Measurements from ENCODE around the gene CDH16. TPM values are rescaled to one million over a fixed set of nuclear protein-coding genes. Genes with fewer than 3 reads are reported as not detected.

The CDH16 gene
- total RNA-seq, 2 donors from 2014 or later, result not detected

- ATAC-seq (ENCODE audit: insufficient number of reproducible peaks, low FRiP score, low read depth) (no peak), DNase-seq (ENCODE audit: low spot score) (no peak)
- H3K36me3 ChIP-seq, result no peaks in the 10 kb centered on the region
- TF ChIP-seq CTCF (IDR thresholded peaks at IDR 0.05), result no peak
- H3K9me3 ChIP-seq, result no peaks in the 10 kb centered on the region
- no peak overlapping the region for H3K27ac ChIP-seq
- H3K4me1 ChIP-seq (ENCODE audit: control insufficient read depth in 1 of 2, low read depth in 2 of 2), result peaks cover 2 to 17% of the 10 kb centered on the region in 2 donors
- no peak overlapping the region for H3K4me3 ChIP-seq
- no peaks in the 10 kb centered on the region for H3K27me3 ChIP-seq (replicated peaks; ENCODE audit: insufficient read depth)
Observed at GRCh38 chr16:66891360-66891759, 27.3 kb downstream of the CDH16 start.

DNA sequence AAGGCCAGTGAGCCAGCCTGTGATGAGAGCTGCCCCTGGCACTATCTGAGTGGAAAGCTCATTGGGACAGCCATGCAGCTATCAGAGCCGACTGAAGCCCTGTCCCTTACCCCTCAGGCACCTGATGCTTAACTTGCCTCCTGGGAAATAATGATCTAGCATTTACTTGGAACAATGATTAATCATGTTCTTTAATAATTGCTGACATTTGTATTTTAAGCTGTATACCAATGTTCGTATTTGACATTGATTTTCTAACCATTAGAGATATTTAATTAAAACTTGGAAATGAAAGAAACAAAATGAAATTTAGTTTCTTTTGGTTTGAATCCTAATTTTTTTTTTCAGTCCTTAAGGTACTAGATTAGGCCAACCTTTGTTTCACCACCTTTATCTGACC lies 27.9 kb downstream of the CDH16 start:
- Histone ChIP-seq H3K4me3 (no peak overlapping the region), H3K27ac (no peak overlapping the region), H3K9me3 (no peaks in the 10 kb centered on the region), H3K36me3 (no peaks in the 10 kb centered on the region), H3K27me3 (replicated peaks; ENCODE audit: insufficient read depth) (no peaks in the 10 kb centered on the region), H3K4me1 (ENCODE audit: control insufficient read depth in 1 of 2, low read depth in 2 of 2) (peaks cover 0 to 12% of the 10 kb centered on the region in 2 donors)
- ATAC-seq (ENCODE audit: insufficient number of reproducible peaks, low FRiP score, low read depth), result no peak
- TF ChIP-seq CTCF (IDR thresholded peaks at IDR 0.05), result no peak
- DNase-seq (ENCODE audit: low spot score), result no peak

GRCh38 chr16:66889622-66890021 lies 29.1 kb downstream of the CDH16 start:
- no peak for TF ChIP-seq CTCF (IDR thresholded peaks at IDR 0.05)
- Histone ChIP-seq H3K4me1 (ENCODE audit: control insufficient read depth in 1 of 2, low read depth in 2 of 2) (peaks cover 0 to 5% of the 10 kb centered on the region in 2 donors), H3K9me3 (no peaks in the 10 kb centered on the region), H3K4me3 (no peak overlapping the region), H3K27ac (no peak overlapping the region), H3K27me3 (replicated peaks; ENCODE audit: insufficient read depth) (no peaks in the 10 kb centered on the region), H3K36me3 (peaks cover 5% of the 10 kb centered on the region)
- no peak for ATAC-seq (ENCODE audit: insufficient number of reproducible peaks, low FRiP score, low read depth)
- no peak for DNase-seq (ENCODE audit: low spot score)

DNA sequence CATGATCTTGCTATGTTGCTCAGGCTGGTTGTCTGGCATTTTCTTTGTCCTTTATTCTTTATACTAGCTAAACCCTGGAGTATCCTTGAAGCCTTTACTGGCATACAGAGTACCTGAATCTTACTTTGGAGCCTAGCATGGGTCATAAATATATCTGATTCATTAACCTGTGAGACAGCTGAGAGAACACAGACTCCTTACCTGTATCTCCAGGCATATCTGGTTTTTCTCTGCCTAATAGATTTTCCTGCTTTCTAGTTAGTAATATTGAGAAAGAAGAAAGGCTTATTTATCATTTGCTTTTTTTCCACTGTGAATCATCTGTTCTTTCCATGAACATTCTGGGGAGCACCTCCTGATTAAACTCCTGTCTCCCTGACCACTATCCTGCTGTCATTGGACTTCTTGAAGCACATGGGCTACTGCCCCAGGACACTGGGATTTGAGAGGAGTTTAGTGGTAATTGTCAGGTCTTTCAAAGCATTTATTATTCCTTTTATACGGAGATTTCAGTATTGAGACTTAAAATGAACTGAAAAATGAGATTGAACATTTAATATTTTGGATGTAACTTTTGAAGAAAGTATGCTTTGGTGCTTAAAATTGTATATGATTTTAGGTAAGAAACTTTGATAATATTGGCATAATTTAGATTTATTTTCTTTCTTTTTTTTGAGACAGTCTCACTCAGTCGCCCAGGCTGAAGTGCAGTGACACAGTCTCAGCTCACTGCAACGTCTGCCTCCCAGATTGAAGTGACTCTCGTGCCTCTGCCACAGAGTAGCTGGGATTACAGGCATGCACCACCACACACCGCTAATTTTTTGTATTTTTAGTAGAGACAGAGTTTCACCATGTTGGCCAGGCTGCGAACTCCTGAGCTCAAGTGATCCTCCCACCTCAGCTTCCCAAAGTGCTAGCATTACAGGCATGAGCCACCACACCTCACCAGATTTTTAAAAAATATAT lies 29.8 kb downstream of the CDH16 start:
- no peaks in the 10 kb centered on the region for H3K9me3 ChIP-seq
- DNase-seq (ENCODE audit: low spot score) (no peak), ATAC-seq (ENCODE audit: insufficient number of reproducible peaks, low FRiP score, low read depth) (no peak)
- H3K27me3 ChIP-seq (replicated peaks; ENCODE audit: insufficient read depth), result no peaks in the 10 kb centered on the region
- H3K36me3 ChIP-seq, result peaks cover 5% of the 10 kb centered on the region
- TF ChIP-seq CTCF (IDR thresholded peaks at IDR 0.05), result no peak
- no peak overlapping the region for H3K4me3 ChIP-seq
- no peak overlapping the region for H3K27ac ChIP-seq
- H3K4me1 ChIP-seq (ENCODE audit: control insufficient read depth in 1 of 2, low read depth in 2 of 2), result peaks cover 0 to 5% of the 10 kb centered on the region in 2 donors

DNA sequence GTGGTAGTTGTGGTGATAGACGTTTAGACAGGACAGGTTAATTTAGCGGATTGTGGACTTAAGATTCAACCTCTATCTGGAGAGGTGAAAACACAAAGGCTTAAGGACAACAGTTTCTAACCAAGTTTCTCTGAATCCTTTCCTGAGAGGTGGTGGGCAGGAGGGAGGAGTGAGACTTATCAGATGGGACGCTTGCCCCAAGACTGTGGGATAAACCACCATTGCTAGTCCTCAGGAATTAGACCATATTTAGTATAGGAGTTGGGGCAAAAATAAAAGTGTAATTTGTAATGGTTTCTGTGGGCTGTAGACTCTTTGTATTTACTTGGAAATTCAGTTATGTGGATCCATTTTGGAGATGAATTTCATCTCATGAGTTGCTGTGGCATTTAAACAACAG lies 31.8 kb downstream of the CDH16 start:
- Histone ChIP-seq H3K4me3 (no peak overlapping the region), H3K4me1 (ENCODE audit: control insufficient read depth in 1 of 2, low read depth in 2 of 2) (peaks cover 0 to 8% of the 10 kb centered on the region in 2 donors), H3K9me3 (no peaks in the 10 kb centered on the region), H3K36me3 (peaks cover 5% of the 10 kb centered on the region), H3K27me3 (replicated peaks; ENCODE audit: insufficient read depth) (no peaks in the 10 kb centered on the region), H3K27ac (no peak overlapping the region)
- no peak for TF ChIP-seq CTCF (IDR thresholded peaks at IDR 0.05)
- DNase-seq (ENCODE audit: low spot score), result no peak
- ATAC-seq (ENCODE audit: insufficient number of reproducible peaks, low FRiP score, low read depth), result no peak
